GM18951 (cell line): ENCODE data around the gene ANKLE1.

Source experiments
- POLR2A ChIP-seq: IDR thresholded peaks from 4 replicates; pipeline ENCODE4 v1.6.1; 2011; ENCODE audit warnings: mild to moderate bottlenecking; ENCODE audit not compliant: insufficient read length, insufficient read depth; ENCODE audit errors: extremely low read depth
- in situ Hi-C: fragments of 300-500 bp; cut with MboI; formaldehyde crosslinking; loops from one replicate; pipeline ENCODE4 v1.12.0; 2022; ENCODE audit warnings: low sequenced_read_pairs, mixed read lengths, inconsistent platforms; ENCODE audit not compliant: unreplicated experiment

Gene ANKLE1

DNA sequence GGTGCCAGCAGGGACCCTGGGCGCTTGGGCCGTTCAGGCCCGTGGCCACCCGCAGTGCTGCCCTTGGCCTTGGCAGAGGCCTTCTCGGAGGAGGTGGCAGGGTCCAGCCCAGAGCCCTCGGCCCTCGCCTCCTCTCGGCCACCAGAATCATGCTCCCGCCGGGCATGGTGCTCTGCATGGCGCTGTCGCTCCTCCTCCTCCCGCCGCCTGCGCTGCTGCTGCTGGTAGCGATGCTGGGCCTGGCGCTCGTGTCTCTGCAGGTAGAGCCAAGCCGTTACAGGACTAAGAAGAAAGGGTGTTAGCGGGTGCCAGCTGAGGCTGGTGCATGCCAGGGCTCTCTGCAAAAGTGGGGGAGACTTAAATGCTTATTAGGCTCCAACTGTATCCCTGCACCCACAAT, 43.4 kb downstream of the ANKLE1 start:
- in situ Hi-C loops: no loop called here
- no peak for TF ChIP-seq POLR2A

DNA sequence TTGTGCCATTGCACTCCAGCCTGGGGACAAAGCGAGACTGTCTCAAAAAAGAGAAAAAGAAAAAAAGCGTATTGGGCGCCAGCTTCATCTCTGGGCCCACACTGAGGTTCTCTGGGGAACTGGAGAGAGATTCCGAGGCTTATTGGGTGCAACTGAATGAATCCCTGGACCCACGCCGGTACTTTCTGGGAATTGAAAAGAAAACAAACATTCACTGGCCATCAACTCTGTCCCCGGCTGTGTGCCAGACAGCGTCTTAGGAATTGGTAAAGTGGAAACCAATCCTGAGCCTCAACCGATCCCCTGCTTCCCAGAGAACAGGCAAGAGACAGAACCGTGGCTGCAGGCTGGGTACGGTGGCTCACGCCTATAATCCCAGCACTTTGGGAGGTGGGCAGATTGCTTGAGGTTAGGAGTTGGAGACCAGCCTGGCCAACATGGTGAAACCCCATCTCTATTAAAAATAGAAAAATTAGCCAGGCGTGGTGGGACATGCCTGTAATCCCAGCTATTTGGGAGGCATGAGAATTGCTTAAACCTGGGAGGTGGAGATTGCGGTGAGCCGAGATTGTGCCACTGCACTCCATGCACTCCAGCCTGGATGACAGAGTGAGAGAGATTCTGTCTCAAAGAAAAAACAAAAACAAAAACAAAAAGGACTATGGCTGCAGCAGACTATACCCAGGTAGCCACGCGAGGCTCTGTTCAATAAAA, 44.3 kb downstream of the ANKLE1 start:
- no peak for TF ChIP-seq POLR2A
- in situ Hi-C loops: no loop called here

DNA sequence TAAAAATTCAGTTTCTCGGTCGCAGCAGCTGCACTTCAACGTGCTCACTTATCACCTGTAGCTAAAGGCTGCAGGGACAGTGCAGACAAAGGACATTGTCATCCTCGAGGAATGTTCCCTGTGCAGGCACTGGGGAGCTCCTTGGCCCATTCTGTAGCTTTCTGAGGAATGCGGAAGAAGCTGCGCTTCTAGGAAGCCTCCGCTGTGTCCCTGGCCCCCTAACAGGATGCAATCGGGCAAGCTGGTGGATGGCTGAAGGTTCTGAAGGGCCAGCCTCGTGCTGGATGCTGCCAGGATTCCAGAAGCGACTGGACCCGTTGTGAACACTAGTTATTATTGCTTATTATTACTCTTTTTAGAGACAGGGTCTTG, 44.9 kb downstream of the ANKLE1 start:
- no peak for TF ChIP-seq POLR2A
- in situ Hi-C loops: no loop called here

DNA sequence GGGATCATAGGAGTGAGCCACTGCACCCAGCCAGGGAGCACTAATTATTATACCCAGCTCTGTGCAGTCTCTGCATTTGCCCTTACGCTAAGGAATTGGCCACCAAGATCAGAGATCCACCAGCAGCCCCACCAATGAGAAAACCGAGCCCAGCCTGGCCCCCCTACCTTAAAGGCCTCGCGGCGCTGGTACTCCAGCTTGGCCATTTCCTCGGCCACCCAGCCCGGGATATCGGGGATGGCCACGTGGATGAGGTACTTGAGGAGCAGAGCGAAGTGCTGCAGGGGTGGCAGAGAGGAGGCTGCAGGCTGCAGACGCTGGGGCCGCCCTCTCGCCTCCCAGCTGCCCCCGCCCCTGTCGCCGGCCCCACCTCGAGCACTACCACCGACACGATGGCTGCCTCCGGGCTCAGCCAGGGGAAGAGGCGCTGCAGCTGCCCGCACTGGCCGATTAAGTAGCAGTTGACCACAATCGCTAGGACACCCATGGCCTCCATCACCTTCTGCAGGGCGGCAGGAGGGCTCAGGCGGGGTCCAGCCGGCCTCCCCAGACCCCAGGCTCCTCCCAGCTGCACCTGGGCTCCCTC, 45.5 kb downstream of the ANKLE1 start:
- in situ Hi-C loops: no loop called here
- no peak for TF ChIP-seq POLR2A

DNA sequence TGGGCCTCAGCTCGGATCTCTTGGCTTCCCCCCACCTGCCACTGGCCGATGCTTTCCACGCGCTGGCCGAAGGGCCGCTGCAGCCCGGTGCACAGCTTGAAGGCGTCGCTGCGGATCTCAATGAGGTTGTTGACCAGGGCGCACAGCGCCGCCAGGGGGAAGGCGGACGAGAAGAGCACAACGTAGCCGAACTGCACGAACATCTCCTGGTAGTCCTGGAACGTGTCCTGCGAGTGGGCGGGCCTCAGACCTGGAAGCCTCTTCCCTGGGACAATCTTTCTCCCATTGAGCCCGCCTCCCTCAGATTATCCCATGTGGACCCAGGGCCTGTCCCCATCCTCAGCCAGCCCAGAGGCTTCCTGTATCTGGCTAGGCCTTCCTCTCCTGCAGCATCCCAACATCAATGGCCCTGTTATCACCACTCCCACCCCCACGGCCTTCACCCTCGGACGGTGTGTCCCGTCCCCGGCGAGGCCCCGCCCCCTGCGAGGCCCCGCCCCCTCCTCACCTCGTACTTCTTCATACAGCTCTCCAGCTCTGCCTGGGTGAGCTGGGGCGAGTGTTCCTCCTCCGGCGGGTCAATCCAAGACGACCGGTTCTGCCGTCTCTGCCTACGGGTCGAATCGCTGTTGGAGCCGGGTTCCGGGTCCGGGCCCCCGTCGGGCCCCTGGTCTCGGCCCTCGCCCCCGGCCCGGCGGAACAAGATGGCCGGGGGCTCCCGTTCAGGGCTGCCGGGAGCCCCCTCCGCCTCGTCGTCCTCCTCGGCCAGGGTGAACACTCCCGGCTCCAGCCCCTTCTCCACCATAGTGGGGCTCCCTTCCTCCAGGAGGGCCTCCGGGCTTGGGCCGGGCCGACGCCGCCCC, 46.2 kb downstream of the ANKLE1 start:
- in situ Hi-C loops: no loop called here
- no peak for TF ChIP-seq POLR2A

DNA sequence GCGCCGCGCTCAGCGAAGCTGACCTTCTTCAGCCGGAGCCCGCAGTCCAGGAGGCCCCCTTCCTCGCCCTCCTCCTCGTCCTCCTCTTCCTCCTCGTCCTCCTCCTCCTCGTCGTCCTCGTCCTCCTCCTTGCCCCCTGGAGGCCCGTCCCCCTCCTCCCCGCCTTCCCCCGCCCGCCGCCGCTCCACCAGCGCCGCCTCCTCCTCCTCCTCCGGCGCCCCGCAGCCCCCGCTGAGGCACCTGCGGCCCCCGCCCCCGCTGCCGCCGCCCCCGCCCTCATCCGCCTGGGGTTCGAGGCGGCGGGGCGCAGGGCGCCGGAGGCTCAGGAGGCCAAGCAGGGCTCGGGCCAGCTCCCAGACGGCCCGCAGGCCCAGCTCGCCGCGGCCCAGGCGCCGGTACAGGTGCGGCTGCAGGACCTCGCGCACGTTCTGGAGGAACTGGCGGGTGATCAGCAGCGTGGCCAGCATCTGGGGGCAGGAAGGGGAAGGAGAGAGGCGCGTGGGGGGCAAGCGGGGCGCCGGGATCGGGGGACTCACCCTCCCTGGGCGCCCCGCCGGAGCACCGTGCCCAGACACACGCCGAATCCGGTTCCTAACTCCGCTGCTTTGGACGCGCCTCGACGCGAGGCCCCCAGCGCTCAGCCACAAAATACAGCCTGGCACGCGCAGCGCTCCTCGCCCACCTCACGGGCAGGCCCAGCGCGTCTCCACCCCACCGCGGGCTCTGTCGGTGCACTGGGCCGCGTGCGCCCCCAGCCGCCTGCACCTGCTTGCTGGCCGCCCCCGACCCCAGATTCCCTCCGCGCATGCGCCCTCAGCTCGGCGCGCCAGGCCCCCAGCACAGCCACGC, 47.0 kb downstream of the ANKLE1 start:
- in situ Hi-C loops: no loop called here
- no peak for TF ChIP-seq POLR2A

DNA sequence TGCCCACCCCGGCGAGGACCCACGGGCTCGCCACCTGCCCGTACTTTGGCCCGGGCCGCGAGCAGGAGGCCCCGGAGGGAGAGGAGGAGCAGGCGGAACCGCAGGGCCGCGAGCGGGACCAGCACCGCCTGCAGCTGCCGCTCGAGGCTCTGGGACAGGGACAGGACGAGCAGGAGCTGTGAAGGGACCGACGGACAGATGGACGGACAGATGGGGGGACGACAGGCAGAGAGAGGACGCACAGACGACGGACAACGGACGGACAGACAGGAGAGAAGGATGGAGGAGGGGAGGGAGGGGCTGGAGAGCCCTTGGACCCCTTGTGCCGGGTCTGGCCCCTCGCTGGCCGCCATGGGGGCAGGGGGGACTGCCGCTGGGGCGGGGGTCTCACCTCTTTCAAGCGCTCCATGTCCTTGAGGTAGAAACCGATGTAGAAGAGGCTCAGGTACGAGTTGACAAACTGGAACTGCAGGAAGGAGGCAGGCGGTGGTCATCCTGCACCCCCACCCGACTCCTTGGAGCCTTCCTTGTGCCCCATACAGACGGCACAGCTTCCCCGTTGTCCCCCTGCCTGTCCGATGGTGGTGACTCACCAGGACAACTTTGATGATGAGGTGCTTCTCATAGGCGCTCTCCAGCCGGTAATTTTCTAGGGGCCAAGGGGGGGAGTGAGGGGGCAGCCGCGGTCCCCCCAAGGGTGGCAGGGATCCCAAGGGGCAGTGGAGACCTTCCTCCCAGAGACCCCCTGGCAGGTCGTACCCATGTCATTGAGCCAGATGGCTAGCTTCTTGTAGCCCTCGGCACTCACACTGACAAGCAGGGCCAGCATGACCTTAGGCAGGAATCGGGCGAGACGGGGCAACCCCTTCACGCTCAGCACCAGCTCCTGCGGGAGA, 47.9 kb downstream of the ANKLE1 start:
- in situ Hi-C loops: no loop called here
- no peak for TF ChIP-seq POLR2A

DNA sequence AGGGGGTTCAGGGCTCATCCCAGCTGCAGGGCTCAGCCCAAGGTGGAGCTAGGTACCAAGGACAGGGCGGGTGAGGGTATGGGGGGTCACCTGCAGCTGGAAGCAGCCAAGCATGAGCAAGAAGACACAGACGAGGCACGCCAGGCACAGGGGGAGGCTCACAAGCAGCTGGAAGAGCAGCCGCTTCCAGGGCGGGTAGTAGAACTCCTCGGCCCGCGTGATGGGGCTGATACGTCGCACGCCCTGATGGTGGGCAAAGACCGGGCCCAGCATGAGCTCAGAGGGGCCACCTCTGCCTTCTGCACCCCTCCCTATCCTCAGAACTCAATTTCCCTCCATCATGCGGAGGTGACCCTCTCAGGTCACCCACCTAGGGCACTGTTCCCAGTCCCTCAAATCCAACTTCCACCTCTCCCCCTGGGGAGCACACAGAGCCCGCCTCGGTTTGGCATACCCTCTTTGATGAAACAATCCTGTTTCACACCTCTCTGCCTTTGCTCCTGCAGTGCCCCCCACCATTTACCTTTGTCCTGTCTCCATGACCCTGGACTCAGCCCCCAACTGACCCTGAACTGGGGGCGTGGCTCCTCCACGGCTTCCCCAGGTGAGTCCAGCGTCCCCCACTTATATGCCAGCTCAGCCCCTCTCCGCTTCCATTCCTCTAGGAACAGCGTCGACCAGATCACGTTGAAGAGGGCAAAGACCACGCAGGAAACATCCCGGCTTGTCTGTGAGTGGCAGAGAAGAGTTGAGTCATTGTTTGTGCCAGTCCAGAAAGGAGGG, 48.8 kb downstream of the ANKLE1 start:
- no peak for TF ChIP-seq POLR2A
- in situ Hi-C loops: no loop called here

DNA sequence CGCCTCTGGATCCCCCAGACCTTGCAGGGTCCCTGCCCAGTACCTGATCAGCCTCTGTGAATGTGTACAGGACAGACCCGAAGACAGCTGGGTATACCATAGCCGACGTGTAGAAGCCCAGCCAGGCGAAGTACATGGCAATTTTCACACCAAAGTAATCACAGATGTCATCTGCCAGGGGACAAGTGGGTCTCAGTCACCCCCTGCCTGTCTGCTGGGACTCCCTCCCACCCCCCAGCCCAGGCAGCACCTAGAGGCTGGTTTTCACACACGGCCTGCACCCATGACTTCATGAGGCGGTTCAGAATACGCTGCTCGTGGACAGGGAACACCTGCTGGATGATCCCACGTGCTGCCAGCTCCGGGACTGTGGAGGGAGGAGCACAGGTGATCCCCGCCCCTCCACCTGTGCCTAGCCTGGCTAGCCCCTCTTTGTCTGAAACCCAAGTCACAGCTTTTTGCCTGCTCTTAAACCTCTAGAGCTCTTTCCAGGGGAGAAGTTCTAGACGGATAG, 49.4 kb downstream of the ANKLE1 start:
- TF ChIP-seq POLR2A: no peak
- in situ Hi-C loops: no loop called here

DNA sequence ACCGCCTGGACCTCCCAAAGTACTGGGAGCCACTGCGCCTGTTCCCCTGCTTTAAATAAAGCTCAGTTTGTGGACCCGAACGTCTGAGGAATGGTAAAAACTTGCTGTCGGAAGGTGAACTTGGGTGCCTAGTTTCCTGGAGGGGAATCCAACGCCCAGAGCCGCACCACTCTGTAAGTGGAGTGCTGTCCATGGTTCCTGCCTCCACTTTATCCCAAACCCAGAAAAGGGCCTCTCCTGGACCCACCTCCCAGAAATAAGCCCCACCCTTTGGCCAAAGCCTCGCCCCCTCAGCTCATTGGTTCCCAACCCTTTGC, 50.6 kb downstream of the ANKLE1 start:
- no peak for TF ChIP-seq POLR2A
- in situ Hi-C loops: no loop called here
